ENCODE results near the gene FXYD3. TPM values are rescaled to one million over a fixed set of nuclear protein-coding genes. Genes with fewer than 3 reads are reported as not detected.
A peak's percentile ranks its signal among the peaks of the same experiment; 100 is the strongest.
"Not testable (repeated sequence)": the region's sequence is repeated elsewhere in the genome, so short reads cannot be mapped to it uniquely, and the experiment has no call there.

FXYD3 gene
- total RNA-seq, 6 experiments from 2014 or later: 1.0 TPM; not detected in 5

- intact Hi-C loops (cut with DNase I): no loop called here
- TF ChIP-seq POLR2A (IDR thresholded peaks at IDR 0.05): no peak
- TF ChIP-seq CTCF (IDR thresholded peaks at IDR 0.05): no peak
- H3K36me3 ChIP-seq: no peaks in the 10 kb centered on the region
- no CpG with 5 or more reads among the region's 20 CpGs for WGBS (ENCODE audit: insufficient coverage, low coverage, low lambda C conversion rate, missing lambda C conversion rate)
- no peak for DNase-seq
- no peak overlapping the region for H3K27ac ChIP-seq
- ATAC-seq: no peak
- no peaks in the 10 kb centered on the region for H3K4me1 ChIP-seq
- no peak overlapping the region for H3K4me3 ChIP-seq
- no peaks in the 10 kb centered on the region for H3K9me3 ChIP-seq
- H3K27me3 ChIP-seq: no peaks in the 10 kb centered on the region
These were observed 11.0 kb downstream of the FXYD3 start for GRCh38 chr19:35126624-35126959.

- Histone ChIP-seq H3K9me3 (no peaks in the 10 kb centered on the region), H3K4me3 (no peak overlapping the region), H3K27ac (no peak overlapping the region), H3K36me3 (no peaks in the 10 kb centered on the region), H3K4me1 (no peaks in the 10 kb centered on the region), H3K27me3 (no peaks in the 10 kb centered on the region)
- no peak for TF ChIP-seq POLR2A (IDR thresholded peaks at IDR 0.05)
- no peak for TF ChIP-seq CTCF (IDR thresholded peaks at IDR 0.05)
- intact Hi-C loops (cut with DNase I): no loop called here
- ATAC-seq (no peak), DNase-seq (no peak)
- 70% methylated on average over 2 of the region's 7 CpGs for WGBS (ENCODE audit: insufficient coverage, low coverage, low lambda C conversion rate, missing lambda C conversion rate)
These were observed 12.2 kb downstream of the FXYD3 start for GRCh38 chr19:35127871-35128270.

- intact Hi-C loops (cut with DNase I): no loop called here
- WGBS (ENCODE audit: insufficient coverage, low coverage, low lambda C conversion rate, missing lambda C conversion rate): 89% methylated on average over 8 of the region's 9 CpGs
- Histone ChIP-seq H3K27ac (no peak overlapping the region), H3K27me3 (no peaks in the 10 kb centered on the region), H3K4me3 (no peak overlapping the region), H3K36me3 (no peaks in the 10 kb centered on the region), H3K9me3 (no peaks in the 10 kb centered on the region), H3K4me1 (no peaks in the 10 kb centered on the region)
- TF ChIP-seq POLR2A (IDR thresholded peaks at IDR 0.05) (no peak), CTCF (IDR thresholded peaks at IDR 0.05) (no peak)
- ATAC-seq (no peak), DNase-seq (no peak)
These were observed 12.9 kb downstream of the FXYD3 start for GRCh38 chr19:35128398-35129057.

GRCh38 chr19:35129724-35130274 lies 14.2 kb downstream of the FXYD3 start:
- H3K27me3 ChIP-seq; H3K36me3 ChIP-seq; ATAC-seq; H3K4me1 ChIP-seq; H3K27ac ChIP-seq; H3K9me3 ChIP-seq; DNase-seq; intact Hi-C loops (cut with DNase I); H3K4me3 ChIP-seq: not testable (repeated sequence)
- WGBS (ENCODE audit: insufficient coverage, low coverage, low lambda C conversion rate, missing lambda C conversion rate): 77% methylated on average over 11 of the region's 14 CpGs

GRCh38 chr19:35130761-35131720 lies 15.4 kb downstream of the FXYD3 start:
- WGBS (ENCODE audit: insufficient coverage, low coverage, low lambda C conversion rate, missing lambda C conversion rate): 66% methylated on average over 17 of the region's 31 CpGs
- peaks cover 0 to 11% (median 5%) of the 10 kb centered on the region in 4 donors for H3K4me1 ChIP-seq
- DNase-seq (no peak), ATAC-seq (peak in 1 of 4 donors; percentile 58)
- intact Hi-C loops (cut with DNase I): no loop called here
- TF ChIP-seq POLR2A (IDR thresholded peaks at IDR 0.05): no peak
- TF ChIP-seq CTCF (IDR thresholded peaks at IDR 0.05): no peak
- H3K27me3 ChIP-seq: no peaks in the 10 kb centered on the region
- no peaks in the 10 kb centered on the region for H3K36me3 ChIP-seq
- H3K27ac ChIP-seq: no peak overlapping the region
- H3K9me3 ChIP-seq: no peaks in the 10 kb centered on the region
- no peak overlapping the region for H3K4me3 ChIP-seq

Measured in right lobe of liver (tissue), 6 donors.